ENCODE measurements around the gene BRD3.
"Not testable (repeated sequence)": the region's sequence is repeated elsewhere in the genome, so short reads cannot be mapped to it uniquely, and the experiment has no call there.

Gene BRD3

DNA sequence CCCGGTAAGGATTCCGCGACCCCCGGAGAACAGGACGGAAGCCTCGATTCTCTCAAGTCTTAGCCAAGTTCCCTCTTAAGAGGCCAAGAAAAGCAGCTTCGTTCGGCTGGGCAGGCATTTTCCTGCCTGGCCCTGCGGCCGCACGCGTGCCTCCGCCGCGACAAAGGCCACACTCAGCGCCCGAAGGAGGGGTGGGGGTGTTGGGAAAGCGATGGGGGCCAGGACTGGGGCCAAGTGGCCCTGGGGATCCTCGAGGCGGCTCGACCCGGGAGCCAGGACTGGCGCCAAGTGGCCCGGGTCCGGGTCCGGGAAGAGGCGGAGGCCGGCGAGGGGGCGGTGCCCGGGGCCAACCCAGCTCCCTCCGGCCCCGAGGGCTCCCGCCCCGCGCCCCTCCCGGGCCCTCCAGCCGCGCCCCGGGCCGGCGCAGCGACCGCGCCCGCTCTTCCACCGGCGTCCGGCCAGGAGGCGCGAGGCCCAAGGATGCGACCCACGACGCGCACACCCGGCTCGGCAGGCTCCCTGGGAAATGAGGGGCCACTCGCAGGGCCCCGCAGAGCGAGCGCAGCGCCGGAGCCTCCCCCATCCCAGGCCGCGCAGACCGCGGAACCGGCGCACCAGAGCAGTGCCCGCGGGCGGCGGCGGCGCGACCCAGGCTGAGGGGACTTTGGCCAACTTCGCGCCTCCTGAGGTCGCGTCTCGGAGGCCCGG, 76.5 kb downstream of the BRD3 start:
- no peaks in the 10 kb centered on the region for H3K4me1 ChIP-seq (ENCODE audit: insufficient read depth, poor library complexity, severe bottlenecking)
- peak overlapping the region; percentile 99 for H3K4me3 ChIP-seq (ENCODE audit: severe bottlenecking)
- no peaks in the 10 kb centered on the region for H3K9me3 ChIP-seq (ENCODE audit: severe bottlenecking)
- no peaks in the 10 kb centered on the region for H3K27me3 ChIP-seq (ENCODE audit: insufficient read depth, poor library complexity, severe bottlenecking)
- H3K27ac ChIP-seq (ENCODE audit: poor library complexity, severe bottlenecking): peak overlapping the region; percentile 86
- H3K36me3 ChIP-seq (ENCODE audit: low read depth): 0 out of 2 replicates have a peak, but pooled peaks cover 8% of the 10 kb centered on the region
- no peak for DNase-seq (ENCODE audit: low spot score)
- no peak for ATAC-seq (ENCODE audit: low read depth)
- TF ChIP-seq, protein P1, sequence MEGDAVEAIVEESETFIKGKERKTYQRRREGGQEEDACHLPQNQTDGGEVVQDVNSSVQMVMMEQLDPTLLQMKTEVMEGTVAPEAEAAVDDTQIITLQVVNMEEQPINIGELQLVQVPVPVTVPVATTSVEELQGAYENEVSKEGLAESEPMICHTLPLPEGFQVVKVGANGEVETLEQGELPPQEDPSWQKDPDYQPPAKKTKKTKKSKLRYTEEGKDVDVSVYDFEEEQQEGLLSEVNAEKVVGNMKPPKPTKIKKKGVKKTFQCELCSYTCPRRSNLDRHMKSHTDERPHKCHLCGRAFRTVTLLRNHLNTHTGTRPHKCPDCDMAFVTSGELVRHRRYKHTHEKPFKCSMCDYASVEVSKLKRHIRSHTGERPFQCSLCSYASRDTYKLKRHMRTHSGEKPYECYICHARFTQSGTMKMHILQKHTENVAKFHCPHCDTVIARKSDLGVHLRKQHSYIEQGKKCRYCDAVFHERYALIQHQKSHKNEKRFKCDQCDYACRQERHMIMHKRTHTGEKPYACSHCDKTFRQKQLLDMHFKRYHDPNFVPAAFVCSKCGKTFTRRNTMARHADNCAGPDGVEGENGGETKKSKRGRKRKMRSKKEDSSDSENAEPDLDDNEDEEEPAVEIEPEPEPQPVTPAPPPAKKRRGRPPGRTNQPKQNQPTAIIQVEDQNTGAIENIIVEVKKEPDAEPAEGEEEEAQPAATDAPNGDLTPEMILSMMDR (IDR thresholded peaks at IDR 0.05; ENCODE audit: poor library complexity, severe bottlenecking): no peak

DNA sequence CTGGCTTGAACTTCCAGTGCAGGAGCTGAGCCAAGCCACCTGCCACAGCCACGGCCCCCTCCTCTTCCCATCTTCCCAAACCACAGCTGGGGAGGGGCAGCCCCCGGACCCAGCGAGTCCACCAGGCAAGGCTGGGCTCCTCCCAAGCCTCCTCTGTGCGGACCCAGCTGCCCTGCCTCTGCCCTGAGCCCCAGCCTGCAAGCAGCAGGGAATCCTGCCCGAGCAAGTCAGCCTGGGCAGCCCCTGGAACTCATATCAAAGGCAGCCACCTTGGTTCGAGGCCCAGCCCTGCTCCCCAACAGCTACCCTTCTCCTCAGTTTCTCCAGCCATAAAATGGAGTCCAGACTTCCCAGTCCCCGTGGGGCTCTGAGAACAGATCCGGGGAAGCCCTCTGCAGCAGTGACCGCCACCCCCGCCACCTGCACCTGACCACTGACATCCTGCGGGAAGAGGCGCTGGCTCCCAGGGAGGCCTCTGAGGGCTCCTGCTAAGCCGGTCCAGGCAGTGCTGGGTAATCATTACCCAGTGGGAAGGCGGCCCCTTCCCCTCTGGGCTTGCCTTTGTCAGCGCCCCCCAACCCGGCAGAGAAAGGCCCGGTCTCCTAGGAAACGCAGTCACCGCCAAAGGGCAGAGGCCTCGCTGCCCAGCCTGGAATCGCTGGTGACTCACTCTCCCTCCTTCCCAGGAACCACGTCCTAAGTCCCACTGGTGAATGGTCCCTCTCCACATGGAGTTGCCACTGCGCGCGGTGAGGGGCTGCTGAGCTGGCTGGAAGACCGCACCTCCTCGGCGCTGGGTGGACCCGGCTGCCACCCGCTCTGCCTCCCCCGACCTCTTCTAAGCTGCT, 77.2 kb downstream of the BRD3 start:
- TF ChIP-seq, protein P1 (IDR thresholded peaks at IDR 0.05; ENCODE audit: poor library complexity, severe bottlenecking): no peak
- Histone ChIP-seq H3K27me3 (ENCODE audit: insufficient read depth, poor library complexity, severe bottlenecking) (no peaks in the 10 kb centered on the region), H3K9me3 (ENCODE audit: severe bottlenecking) (no peaks in the 10 kb centered on the region), H3K4me1 (ENCODE audit: insufficient read depth, poor library complexity, severe bottlenecking) (no peaks in the 10 kb centered on the region), H3K36me3 (ENCODE audit: low read depth) (peaks cover 15% of the 10 kb centered on the region; the same call in 1 of the 2 replicates), H3K27ac (ENCODE audit: poor library complexity, severe bottlenecking) (peak overlapping the region; percentile 86), H3K4me3 (ENCODE audit: severe bottlenecking) (peak overlapping the region; percentile 99)
- ATAC-seq (ENCODE audit: low read depth) (peak; percentile 40), DNase-seq (ENCODE audit: low spot score) (peak; percentile 80)

DNA sequence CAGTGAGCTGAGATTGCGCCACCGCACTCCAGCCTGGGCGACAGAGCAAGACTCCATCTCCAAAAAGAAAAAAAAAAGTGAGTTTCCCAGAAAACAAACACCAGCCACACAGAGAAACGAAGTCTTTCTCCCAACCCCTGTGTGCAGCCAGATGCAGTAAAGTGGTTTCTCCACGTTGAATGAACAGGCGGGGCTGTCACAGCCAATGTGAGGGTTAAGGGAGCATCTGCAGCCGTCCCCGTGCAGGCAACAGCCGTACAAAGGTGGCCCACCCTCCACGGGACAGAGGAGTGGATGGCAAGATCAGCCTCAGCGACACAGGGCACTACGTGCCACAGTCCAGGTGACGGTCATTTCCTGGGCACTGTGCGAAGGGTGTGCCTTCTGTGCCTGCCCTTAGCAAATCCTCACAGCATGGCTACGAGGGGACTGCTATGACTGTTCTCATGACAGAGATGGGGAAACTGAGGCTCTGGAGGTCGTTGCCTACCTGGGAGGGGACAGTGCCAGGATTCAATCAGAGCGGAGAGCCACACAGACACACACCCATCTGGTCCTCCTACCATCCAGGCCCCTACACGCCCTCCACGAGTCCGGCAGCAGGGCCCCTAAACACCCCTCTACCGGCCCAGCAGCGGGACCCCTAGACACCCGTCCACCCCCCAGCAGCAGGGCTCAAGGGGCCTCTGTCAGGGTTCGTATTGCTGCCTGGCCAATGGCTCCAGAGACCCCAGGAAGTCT, 78.0 kb downstream of the BRD3 start:
- Histone ChIP-seq H3K4me3 (ENCODE audit: severe bottlenecking) (peak overlapping the region; percentile 99), H3K9me3 (ENCODE audit: severe bottlenecking) (no peaks in the 10 kb centered on the region), H3K4me1 (ENCODE audit: insufficient read depth, poor library complexity, severe bottlenecking) (no peaks in the 10 kb centered on the region), H3K27ac (ENCODE audit: poor library complexity, severe bottlenecking) (peak overlapping the region; percentile 86), H3K27me3 (ENCODE audit: insufficient read depth, poor library complexity, severe bottlenecking) (no peaks in the 10 kb centered on the region), H3K36me3 (ENCODE audit: low read depth) (peaks cover 21% of the 10 kb centered on the region)
- no peak for ATAC-seq (ENCODE audit: low read depth)
- TF ChIP-seq, protein P1 (IDR thresholded peaks at IDR 0.05; ENCODE audit: poor library complexity, severe bottlenecking): no peak
- no peak for DNase-seq (ENCODE audit: low spot score)

DNA sequence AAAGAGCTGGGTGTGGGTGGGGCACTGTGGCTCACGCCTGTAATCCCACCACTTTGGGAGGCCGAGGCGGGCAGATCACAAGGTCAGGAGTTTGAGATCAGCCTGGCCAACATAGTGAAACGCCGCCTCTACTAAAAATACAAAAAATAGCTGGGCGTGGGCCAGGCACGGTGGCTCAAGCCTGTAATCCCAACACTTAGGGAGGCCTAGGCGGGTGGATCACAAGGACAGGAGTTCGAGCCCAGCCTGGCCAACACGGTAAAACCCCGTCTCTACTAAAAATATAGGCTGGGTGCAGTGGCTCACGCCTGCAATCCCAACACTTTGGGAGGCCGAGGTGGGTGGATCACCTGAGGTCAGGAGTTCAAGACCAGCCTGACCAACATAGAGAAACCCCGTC, 79.1 kb downstream of the BRD3 start:
- not testable (repeated sequence) for ATAC-seq (ENCODE audit: low read depth); H3K9me3 ChIP-seq (ENCODE audit: severe bottlenecking); H3K27me3 ChIP-seq (ENCODE audit: insufficient read depth, poor library complexity, severe bottlenecking); H3K4me3 ChIP-seq (ENCODE audit: severe bottlenecking); H3K27ac ChIP-seq (ENCODE audit: poor library complexity, severe bottlenecking); H3K4me1 ChIP-seq (ENCODE audit: insufficient read depth, poor library complexity, severe bottlenecking)
- H3K36me3 ChIP-seq (ENCODE audit: low read depth): peaks cover 27% of the 10 kb centered on the region
- DNase-seq (ENCODE audit: low spot score): peak; percentile 6
